ENCODE measurements around the gene VKORC1L1.
"Not testable (repeated sequence)": the region's sequence is repeated elsewhere in the genome, so short reads cannot be mapped to it uniquely, and the experiment has no call there.

VKORC1L1 gene

GRCh38 chr7:65979583-65980477 lies 107.0 kb downstream of the VKORC1L1 start:
- DNase-seq, result no peak

DNA sequence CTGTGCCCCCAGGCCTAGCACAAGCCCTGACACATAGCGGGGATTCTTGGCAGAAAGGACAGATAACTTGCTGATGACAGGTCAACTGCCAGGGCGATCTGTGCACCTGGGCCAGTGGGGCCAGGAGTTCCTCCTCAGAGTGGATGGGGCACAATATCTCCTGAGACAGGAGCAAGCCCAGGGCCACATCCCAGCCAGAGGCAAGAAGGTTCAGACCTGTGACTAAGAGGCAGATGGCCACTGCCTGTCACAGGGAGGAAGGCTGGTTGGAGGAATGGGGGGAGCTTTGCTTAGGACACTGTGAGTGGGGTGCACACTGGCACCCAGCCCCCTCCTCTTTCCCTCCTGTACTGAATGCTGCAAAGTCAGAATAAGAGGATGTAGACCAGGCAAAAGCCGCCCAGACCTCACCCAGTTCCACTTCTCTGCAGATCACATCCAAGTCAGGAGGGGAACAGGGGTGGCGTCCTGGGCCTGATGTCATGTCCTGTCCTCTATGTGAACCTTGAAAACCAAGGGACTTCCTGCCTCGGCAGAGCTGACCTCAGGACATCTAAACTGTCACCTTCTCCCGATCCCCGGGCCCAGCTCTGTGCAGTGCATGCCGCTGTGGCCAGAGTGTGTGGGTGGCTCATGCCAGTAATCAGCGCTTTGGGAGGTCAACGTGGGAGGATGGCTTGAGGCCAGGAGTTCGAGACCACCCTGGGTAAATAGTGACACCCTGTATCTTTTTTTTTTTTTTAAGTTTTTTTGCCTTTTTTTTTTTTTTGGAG lies 107.8 kb downstream of the VKORC1L1 start:
- DNase-seq, result peak; percentile 82

GRCh38 chr7:65981965-65982792 lies 109.3 kb downstream of the VKORC1L1 start, which contains the start of gene GUSB:
Gene GUSB (minus strand): TSS chr7:65982213. CDS start chr7:65982183, 30 bp downstream.
- DNase-seq, result peak; percentile 88

DNA sequence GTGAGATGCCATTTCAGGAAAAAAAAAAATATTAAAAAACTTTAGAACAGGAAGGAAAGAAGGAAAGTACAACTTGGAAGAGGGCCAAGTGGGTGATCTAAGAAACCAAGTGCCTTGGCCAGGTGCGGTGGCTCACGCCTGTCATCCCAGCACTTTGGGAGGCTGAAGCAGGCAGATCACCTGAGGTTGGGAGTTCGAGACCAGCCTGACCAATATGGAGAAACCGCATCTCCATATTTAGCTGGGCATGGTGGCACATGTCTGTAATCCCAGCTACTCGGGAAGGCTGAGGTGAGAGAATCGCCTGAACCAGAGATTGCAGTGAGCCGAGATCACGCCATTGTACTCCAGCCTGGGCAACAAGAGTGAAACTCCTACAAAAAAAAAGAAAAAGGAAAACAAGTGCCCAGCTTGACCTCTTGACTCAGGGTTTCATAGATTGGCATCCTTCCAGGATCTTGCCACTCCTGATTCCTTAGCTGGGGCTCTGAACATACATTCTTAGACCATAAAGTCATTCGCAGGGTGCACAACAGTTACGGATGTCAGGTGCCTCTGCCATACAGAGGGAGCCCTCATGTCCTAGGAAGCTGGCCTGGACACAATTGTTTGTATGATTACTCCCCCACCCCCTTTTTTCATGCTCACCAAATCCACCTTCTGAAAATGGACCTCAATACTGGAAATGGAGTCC lies 111.2 kb downstream of the VKORC1L1 start:
- no peak for DNase-seq

DNA sequence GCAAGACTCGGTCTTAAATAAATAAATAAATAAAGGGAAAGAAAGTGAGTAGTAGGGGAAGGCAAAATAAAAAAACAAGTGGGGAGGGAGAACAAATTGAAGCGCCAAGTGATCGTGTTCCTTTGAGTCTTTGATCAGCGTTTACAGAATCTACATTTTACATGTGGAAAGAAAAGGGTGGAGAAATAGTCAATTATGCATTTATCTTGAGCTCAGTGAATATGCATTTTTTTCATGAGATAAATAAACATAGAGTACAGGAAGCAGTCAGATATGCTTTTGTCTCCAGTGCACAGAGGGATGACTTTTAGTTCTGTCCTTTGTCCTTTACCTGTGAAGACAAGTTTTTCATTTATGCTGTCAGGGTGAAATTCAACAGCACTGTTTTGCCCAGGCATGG lies 115.2 kb downstream of the VKORC1L1 start:
- no peak for DNase-seq

DNA sequence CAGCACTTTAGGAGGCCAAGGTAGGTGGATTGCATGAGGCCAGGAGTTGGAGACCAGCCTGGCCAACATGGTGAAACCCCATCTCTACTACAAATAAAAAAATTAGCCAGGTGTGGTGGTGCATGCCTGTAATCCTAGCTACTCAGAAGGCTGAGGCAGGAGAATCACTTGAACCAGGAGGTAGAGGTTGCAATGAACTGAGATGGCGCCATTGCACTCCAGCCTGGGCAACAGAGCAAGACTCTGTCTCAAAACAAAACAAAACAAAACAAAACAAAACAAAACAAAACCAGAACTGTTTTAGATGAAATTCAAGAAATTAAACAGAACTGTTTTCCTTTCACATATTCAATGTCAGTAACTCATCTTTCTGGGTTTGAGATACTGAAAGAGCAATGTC lies 115.6 kb downstream of the VKORC1L1 start:
- DNase-seq, result not testable (repeated sequence)

DNA sequence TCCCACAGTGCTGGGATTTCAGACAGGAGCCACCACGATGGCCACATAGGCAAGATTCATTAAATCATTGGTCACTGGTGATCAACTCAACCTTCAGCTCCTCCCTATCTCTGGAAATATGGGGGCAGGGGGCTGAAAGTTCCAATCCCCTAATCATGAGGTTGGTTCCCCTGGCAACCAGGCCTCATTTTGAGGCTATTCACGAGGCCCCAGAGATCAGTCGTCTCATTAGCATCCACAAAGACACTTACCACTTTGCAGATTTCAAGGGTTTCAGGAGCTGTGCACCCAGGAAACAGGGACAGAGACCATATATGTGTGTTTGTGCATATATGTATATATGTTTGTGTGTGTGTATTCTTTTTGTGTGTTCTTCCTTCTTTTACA lies 116.8 kb downstream of the VKORC1L1 start:
- DNase-seq, result no peak

DNA sequence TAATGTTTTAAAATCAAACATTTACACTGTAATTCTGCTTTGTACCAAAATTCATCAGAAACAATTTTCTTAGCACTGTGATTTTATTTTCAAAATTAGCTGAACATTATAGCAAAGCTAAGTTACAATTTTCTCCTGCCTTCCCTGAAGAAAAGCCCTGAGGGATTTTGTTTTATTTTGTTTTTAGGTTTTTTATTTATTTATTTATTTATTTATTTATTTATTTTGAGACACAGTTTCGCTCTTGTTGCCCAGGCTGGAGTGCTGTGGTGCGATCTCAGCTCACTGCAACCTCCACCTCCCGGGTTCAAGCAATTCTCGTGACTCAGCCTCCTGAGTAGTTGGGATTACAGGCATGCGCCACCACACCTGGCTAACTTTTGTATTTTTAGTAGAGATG lies 119.0 kb downstream of the VKORC1L1 start:
- DNase-seq, result not testable (repeated sequence)

GRCh38 chr7:65992526-65992925 lies 119.7 kb downstream of the VKORC1L1 start:
- no peak for DNase-seq

- DNase-seq, result not testable (repeated sequence)
These were observed 122.1 kb downstream of the VKORC1L1 start for GRCh38 chr7:65994984-65995383.

- not testable (repeated sequence) for DNase-seq
These were observed 128.0 kb downstream of the VKORC1L1 start for GRCh38 chr7:66000823-66001417.

DNA sequence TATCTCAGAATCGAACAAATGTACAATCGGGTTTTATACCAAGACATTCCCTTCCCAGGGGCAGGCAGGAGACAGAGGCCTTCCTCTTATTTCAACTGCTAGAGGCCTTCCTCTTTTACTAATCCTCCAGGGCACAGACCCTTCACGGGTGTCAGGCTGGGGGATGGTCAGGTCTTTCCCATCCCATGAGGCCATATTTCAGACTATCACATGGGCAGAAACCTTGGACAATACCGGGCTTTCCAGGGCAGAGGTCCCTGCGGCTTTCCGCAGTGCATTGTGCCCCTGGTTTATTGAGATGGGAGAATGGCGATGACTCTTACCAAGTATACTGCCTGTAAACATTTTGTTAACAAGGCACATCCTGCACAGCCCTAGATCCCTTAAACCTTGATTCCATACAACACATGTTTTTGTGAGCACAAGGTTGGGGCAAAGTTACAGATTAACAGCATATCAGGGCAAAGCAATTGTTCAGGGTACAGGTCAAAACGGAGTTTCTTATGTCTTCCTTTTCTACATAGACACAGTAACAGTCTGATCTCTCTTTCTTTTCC lies 132.3 kb downstream of the VKORC1L1 start:
- not testable (repeated sequence) for DNase-seq

GRCh38 chr7:66007232-66007631 lies 134.4 kb downstream of the VKORC1L1 start:
- no peak for DNase-seq
